GM23338 (cell line): ENCODE results near the gene SND1. TPM values are rescaled to one million over a fixed set of nuclear protein-coding genes. Genes with fewer than 3 reads are reported as not detected.

Experiments
- ETS1 ChIP-seq: IDR thresholded peaks from 2 replicates; pipeline ENCODE4 v1.6.1; 2016; ENCODE audit warnings: antibody characterized with exemption
- EZH2 ChIP-seq: fragments of 200-600 bp; sonication (generic); IDR thresholded peaks from one replicate; pipeline ENCODE4 v1.8.0; 2017; ENCODE audit warnings: antibody characterized with exemption, mild to moderate bottlenecking, low read depth; ENCODE audit not compliant: unreplicated experiment
- NANOG ChIP-seq: IDR thresholded peaks from 2 replicates; pipeline ENCODE4 v1.6.1; 2016; ENCODE audit warnings: antibody characterized with exemption, borderline replicate concordance
- ZNF462 ChIP-seq: fragments of 250-450 bp; sonication (Bioruptor Pico); IDR thresholded peaks from 2 replicates; pipeline ENCODE4 v1.5.0; 2020; ENCODE audit warnings: mild to moderate bottlenecking, moderate library complexity
- polyA plus RNA-seq: library from polyadenylated mRNA; unstranded; fragments of >200 nt; fragmentation: Nextera tagmentation; extraction: Ambion mirVana; gene quantifications from 2 replicates; pipeline ENCODE4 v1.2.1, GENCODE V29; 2016
- total RNA-seq: library from RNA; depleted of rRNA; stranded (reverse); fragments of >200 nt; shearing (Covaris generic); gene quantifications from 2 replicates; pipeline ENCODE4 v1.2.3, GENCODE V29; 2014
- TF ChIP-seq, protein P1 (sequence below), 2 experiments: fragments of 200-600 bp in 1 of 2; sonication (generic) in 1 of 2; conservative IDR thresholded peaks; 2 replicates each; pipeline versions ENCODE4 v1.5.1 to v1.6.1; 2016 to 2017; ENCODE audit warnings: antibody characterized with exemption in 2 of 2, low read depth in 2 of 2, mild to moderate bottlenecking in 2 of 2, moderate library complexity in 1 of 2

The SND1 gene
- total and polyA plus RNA-seq, 2 experiments from 2014 or later: 107 to 254 TPM

- TF ChIP-seq ZNF462 (CRISPR knock-in tag) (no peak), ETS1 (no peak), EZH2 (no peak), NANOG (no peak)
- TF ChIP-seq, protein P1, sequence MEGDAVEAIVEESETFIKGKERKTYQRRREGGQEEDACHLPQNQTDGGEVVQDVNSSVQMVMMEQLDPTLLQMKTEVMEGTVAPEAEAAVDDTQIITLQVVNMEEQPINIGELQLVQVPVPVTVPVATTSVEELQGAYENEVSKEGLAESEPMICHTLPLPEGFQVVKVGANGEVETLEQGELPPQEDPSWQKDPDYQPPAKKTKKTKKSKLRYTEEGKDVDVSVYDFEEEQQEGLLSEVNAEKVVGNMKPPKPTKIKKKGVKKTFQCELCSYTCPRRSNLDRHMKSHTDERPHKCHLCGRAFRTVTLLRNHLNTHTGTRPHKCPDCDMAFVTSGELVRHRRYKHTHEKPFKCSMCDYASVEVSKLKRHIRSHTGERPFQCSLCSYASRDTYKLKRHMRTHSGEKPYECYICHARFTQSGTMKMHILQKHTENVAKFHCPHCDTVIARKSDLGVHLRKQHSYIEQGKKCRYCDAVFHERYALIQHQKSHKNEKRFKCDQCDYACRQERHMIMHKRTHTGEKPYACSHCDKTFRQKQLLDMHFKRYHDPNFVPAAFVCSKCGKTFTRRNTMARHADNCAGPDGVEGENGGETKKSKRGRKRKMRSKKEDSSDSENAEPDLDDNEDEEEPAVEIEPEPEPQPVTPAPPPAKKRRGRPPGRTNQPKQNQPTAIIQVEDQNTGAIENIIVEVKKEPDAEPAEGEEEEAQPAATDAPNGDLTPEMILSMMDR (conservative IDR thresholded peaks at IDR 0.05; ENCODE audit: low read depth in 2 of 2): no peak
Observed at GRCh38 chr7:127667759-127668530, 16.0 kb downstream of the SND1 start (continued).
